ENCODE data around the gene BABAM2. TPM values are rescaled to one million over a fixed set of nuclear protein-coding genes. Genes with fewer than 3 reads are reported as not detected.

BABAM2 gene
- total and polyA plus RNA-seq, 10 of the 15 experiments (the other 5 are each of a cell fraction or from before 2014, with no cell fraction given) = 30.7 to 59.9 (median 44.5) TPM

DNA sequence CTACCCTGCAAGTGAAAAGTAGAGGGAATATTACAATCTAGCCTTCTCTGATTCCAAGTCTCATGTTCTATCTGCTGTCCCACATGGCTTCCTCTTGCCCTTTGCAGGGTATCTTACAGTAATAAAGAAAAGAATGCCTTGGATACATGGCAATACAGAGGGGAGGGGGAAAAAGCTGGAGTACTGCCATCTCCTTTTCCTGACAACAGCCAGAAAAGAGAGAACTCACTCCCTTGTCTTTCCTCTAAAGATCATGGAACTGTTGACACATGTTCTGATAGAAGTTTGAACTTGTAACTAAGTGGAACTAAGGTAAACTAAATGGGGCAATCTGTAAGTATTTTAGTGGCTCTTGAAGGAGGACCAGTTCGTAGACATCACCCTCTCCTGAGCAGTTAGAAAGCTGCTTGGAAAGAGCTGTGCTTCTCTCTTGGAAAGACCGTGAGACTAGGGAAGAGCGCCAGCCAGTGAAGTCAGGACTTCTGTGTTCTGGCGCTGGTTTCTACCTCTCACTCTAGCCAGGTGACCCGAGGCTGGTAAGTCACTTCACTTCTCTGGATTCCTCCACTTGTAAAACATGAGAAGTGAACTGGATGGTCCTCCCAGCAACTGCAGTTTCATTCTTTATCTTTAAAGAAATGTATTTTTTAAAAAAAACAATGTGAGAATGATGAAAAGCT, 259.8 kb downstream of the BABAM2 start:
- ChIA-PET RAD21 (ENCODE audit: unreplicated experiment) (no interaction called here), CTCF (interaction anchor here (1.2 to 1.7 kb wide), 2 partner anchors 8 to 40 kb away, joined by 3 read pairs; no protein-coding TSS in a partner anchor), SMC1A (ENCODE audit: uncharacterized antibody, unreplicated experiment) (interaction anchor here (0.7 to 1.6 kb wide), 3 partner anchors 15 to 1521 kb away, joined by 3 to 4 read pairs (median 3); no protein-coding TSS in a partner anchor), POLR2A (no interaction called here)
- no peak overlapping the region for H3K4me3 ChIP-seq
- no TSS peak for BruUV-seq (replicated peaks)
- H3K79me2 ChIP-seq (ENCODE audit: control insufficient read depth, insufficient read depth, low read length) = no peaks in the 10 kb centered on the region
- FAIRE-seq (no peak), DNase-seq (ENCODE audit: low read depth, low spot score) (no peak), ATAC-seq (no peak)
- WGBS (ENCODE audit: insufficient coverage, insufficient replicate concordance, low lambda C conversion rate, missing lambda C conversion rate) = 78% methylated on average over 5 of the region's 5 CpGs
- H2AFZ ChIP-seq (ENCODE audit: control insufficient read depth, low read depth, low read length) = no peak overlapping the region
- no peaks in the 10 kb centered on the region for H4K20me1 ChIP-seq (ENCODE audit: control insufficient read depth, insufficient read depth)
- H3K27ac ChIP-seq (ENCODE audit: control insufficient read depth, insufficient read depth) = no peak overlapping the region
- in situ Hi-C loops (cut with MboI) (no loop called here), intact Hi-C loops (cut with micrococcal nuclease; ENCODE audit: unreplicated experiment) (loop anchor here (10.0 kb wide), 1 partner anchor 244 kb away; the partner anchor contains the start of gene FOSL2)
- no peak overlapping the region for H3K4me2 ChIP-seq (ENCODE audit: control insufficient read depth, insufficient read depth)
- H3K36me3 ChIP-seq (ENCODE audit: control insufficient read depth in 2 of 2, insufficient read depth in 2 of 2, low read length in 1 of 2) = no peaks in the 10 kb centered on the region
- no peaks in the 10 kb centered on the region for H3K27me3 ChIP-seq (replicated peaks in 1 of 2; ENCODE audit: control insufficient read depth in 2 of 2, insufficient read depth in 2 of 2, low read length in 1 of 2)
- H3K9me3 ChIP-seq (replicated peaks; ENCODE audit: control insufficient read depth, insufficient read depth, low read length) = no peaks in the 10 kb centered on the region
- H3K4me1 ChIP-seq (ENCODE audit: control insufficient read depth, insufficient read depth, low read length) = no peaks in the 10 kb centered on the region
- no peak overlapping the region for H3K9ac ChIP-seq (ENCODE audit: control insufficient read depth, insufficient read depth, low read length)
- no peak for TF ChIP-seq TCF3 (IDR thresholded peaks at IDR 0.05; ENCODE audit: borderline replicate concordance, insufficient read depth, low read depth, low read length)
- no peak for TF ChIP-seq WRNIP1 (IDR thresholded peaks at IDR 0.05; ENCODE audit: borderline replicate concordance, low read depth, low read length)
- TF ChIP-seq MYB (IDR thresholded peaks at IDR 0.05; ENCODE audit: borderline replicate concordance, low read depth, low read length) = no peak
- no peak for TF ChIP-seq SMARCA5 (IDR thresholded peaks at IDR 0.05)
- TF ChIP-seq PKNOX1 (IDR thresholded peaks at IDR 0.05) = no peak
- no peak for TF ChIP-seq HSF1 (IDR thresholded peaks at IDR 0.05; ENCODE audit: low read depth, low read length)
- TF ChIP-seq HDGF (IDR thresholded peaks at IDR 0.05) = no peak
- TF ChIP-seq MTA2 (IDR thresholded peaks at IDR 0.05; ENCODE audit: low read depth) = no peak
- TF ChIP-seq CEBPB (IDR thresholded peaks at IDR 0.05; ENCODE audit: borderline replicate concordance in 1 of 2, low read depth in 2 of 2, low read length in 2 of 2) = no peak
- no peak for TF ChIP-seq RB1 (IDR thresholded peaks at IDR 0.05; ENCODE audit: borderline replicate concordance)
- TF ChIP-seq KLF5 (IDR thresholded peaks at IDR 0.05; ENCODE audit: partially characterized antibody) = no peak
- no peak for TF ChIP-seq EP300 (IDR thresholded peaks at IDR 0.05; ENCODE audit: borderline replicate concordance in 1 of 2, control insufficient read depth in 1 of 2, low read depth in 2 of 2, low read length in 2 of 2)
- TF ChIP-seq, protein P1, sequence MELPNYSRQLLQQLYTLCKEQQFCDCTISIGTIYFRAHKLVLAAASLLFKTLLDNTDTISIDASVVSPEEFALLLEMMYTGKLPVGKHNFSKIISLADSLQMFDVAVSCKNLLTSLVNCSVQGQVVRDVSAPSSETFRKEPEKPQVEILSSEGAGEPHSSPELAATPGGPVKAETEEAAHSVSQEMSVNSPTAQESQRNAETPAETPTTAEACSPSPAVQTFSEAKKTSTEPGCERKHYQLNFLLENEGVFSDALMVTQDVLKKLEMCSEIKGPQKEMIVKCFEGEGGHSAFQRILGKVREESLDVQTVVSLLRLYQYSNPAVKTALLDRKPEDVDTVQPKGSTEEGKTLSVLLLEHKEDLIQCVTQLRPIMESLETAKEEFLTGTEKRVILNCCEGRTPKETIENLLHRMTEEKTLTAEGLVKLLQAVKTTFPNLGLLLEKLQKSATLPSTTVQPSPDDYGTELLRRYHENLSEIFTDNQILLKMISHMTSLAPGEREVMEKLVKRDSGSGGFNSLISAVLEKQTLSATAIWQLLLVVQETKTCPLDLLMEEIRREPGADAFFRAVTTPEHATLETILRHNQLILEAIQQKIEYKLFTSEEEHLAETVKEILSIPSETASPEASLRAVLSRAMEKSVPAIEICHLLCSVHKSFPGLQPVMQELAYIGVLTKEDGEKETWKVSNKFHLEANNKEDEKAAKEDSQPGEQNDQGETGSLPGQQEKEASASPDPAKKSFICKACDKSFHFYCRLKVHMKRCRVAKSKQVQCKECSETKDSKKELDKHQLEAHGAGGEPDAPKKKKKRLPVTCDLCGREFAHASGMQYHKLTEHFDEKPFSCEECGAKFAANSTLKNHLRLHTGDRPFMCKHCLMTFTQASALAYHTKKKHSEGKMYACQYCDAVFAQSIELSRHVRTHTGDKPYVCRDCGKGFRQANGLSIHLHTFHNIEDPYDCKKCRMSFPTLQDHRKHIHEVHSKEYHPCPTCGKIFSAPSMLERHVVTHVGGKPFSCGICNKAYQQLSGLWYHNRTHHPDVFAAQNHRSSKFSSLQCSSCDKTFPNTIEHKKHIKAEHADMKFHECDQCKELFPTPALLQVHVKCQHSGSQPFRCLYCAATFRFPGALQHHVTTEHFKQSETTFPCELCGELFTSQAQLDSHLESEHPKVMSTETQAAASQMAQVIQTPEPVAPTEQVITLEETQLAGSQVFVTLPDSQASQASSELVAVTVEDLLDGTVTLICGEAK (IDR thresholded peaks at IDR 0.05; ENCODE audit: borderline replicate concordance) = no peak
